NCI-H226 (cell line): ENCODE results near the gene CA4.
"Not testable (repeated sequence)": the region's sequence is repeated elsewhere in the genome, so short reads cannot be mapped to it uniquely, and the experiment has no call there.

Experiments
- DNase-seq: peaks from one replicate; pipeline ENCODE4 v3.0.0-alpha.2; 2015

CA4 gene

DNA sequence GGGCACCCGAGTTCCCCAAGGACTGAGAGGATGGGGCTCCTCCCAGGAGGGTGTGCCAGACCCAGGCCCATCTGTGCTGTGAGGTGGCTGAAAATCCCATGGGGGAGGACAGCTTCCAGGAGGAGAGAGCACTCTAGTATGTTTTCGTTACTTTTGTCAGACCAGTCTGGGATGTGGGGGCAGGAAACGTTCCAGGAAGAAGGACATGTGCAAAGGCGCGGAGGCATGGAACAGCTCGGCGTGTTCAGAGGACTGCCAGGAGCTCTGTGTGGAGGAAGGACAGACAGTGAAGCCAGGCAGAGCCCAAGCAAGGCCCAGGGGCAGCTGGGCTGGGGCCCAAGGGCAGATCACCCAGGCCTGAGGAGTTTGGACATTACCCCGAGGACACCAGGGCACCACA lies 7.0 kb downstream of the CA4 start:
- DNase-seq: no peak

GRCh38 chr17:60157487-60158040 lies 7.8 kb downstream of the CA4 start:
- no peak for DNase-seq

GRCh38 chr17:60158751-60159478 lies 9.1 kb downstream of the CA4 start:
- no peak for DNase-seq

DNA sequence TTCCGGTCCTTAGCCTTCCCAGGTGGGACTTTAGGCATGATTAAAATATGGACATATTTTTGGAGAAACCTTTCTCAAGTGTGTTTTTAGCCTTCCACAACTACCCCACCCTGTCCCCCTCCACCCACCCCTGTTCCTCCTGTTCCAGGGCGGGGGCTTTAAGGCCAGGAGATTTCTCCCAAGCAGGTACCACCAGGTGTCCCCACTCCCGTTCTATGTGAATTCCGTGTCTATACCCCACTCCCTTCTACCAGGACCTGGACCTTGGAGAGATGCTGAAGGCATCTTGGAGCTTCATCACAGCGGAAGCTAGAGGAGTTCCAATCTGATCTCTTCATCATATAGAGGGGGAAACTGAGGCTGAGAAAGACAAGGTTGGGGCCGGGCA lies 9.7 kb downstream of the CA4 start:
- DNase-seq: no peak

DNA sequence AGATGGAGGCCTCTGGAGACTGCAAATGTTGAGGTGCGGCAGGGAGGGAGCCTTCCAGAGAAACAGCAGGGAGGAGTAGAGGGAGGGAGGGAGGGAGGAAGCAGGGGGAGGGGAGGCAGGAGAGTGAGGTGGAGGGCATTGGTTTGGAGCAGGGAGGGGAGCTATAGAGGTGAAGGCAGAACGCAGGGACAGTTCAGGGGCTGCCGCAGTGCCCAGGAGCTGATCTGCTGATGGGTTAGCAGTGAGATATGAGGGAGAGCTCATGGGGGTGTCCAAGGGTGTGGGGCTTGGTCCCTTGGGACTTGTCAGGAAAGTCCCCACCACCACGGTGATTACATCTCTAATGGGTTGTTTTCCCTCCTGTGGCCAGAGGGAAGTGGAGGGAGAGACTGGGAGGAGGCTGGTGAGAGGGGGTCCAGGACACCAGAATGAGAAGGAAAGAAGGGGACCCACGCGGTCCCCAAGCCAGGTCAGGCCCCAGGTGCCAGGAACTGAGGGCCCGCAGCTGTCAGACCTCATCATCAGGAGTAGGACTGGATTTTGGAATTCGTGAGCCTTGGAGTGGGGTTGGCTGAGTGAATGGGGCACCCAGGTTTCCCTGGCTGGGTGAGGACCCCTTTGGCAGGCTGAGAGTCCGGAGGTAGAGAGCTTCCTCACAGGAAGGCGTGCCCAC lies 11.2 kb downstream of the CA4 start:
- no peak for DNase-seq

- no peak for DNase-seq
These were observed 12.0 kb downstream of the CA4 start for GRCh38 chr17:60161598-60162330.

DNA sequence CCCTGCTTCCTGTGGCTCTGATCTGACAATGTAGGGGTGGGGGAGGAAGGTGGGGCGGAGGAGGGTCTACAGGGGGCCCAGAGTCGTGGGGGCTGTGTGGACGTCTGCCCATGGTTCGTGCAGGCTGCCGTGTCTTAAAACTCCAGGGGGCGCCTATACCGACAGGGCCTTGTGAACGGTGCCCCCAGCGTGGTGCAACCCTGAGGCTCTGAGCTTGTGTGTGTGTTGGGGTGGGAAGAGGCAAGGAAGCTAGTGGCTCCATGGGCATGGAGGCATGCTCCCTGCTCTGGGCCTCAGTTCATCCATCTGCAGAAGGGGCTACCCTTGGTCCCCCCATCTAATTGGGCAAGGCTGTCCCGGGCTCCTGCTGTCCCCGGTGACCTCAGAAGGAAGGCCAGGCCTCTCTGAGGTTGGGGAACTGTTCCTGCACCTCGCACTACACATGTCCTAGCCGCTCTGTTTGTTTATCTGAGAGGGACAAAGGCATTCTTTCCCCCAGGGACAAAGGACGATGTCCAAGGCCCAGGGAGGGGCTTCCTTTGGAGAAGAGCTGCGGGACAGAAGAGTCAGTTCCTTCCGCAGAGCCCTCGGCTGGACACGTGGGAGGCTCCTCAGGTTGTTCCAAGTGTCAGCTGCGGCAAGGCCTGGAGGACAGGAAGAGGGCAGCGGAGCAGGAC lies 13.5 kb downstream of the CA4 start:
- no peak for DNase-seq

DNA sequence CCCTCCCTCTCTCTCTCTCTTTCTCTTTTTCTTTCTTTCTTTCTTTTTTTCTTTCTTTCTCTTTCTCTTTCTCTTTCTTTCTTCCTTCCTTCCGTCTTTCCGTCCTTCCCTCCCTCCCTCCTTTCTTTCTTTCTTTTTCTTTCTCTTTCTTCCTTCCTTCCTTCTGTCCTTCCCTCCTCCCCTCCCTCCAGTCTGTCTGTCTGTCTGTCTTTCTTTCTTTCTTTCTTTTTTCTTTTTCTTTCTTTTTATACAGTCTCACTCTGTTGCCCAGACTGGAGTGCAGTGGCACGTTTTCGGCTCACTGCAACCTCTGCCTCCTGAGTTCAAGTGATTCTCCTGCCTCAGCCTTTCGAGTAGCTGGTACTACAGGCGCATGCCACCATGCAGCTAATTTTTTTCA lies 14.4 kb downstream of the CA4 start:
- DNase-seq: no peak

- DNase-seq: peak; percentile 33
These were observed 14.9 kb downstream of the CA4 start for GRCh38 chr17:60164697-60165096.

- DNase-seq: no peak
These were observed 15.4 kb downstream of the CA4 start for GRCh38 chr17:60165223-60165622.

- peak; percentile 74 for DNase-seq
These were observed 16.2 kb downstream of the CA4 start for GRCh38 chr17:60165971-60166370.

DNA sequence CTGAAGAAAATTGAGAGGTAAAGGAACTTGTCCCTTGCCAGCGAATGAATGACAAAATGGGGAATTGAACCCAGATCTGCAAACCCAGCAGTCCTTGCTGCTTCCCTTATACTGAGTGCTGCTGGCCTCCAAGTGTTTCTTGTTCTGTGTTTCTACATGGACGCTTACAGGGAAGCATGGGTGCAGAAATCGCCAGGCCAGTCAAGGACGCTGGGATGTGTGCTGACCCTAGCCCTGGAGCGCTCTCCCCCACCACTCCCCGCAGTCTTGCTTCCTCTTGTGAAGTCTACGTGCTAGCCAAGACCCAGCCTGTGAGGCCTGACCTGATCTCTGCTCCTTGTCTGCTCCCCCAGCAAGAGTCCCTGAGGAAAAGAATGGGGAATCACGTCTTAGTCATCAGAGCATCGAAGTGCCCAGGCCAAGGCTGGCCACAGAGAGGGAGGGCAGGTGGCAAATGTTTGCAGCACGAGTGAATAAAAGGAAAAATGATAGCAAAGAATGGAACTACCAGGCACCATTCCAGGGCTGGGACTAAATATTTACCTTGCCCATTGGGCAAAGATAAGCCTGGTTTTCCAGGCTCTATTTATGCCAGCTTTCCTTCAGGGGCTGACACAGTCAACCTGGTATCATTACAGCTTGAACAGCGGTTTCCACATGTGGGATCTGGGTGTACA lies 17.4 kb downstream of the CA4 start:
- DNase-seq: peak; percentile 64

DNA sequence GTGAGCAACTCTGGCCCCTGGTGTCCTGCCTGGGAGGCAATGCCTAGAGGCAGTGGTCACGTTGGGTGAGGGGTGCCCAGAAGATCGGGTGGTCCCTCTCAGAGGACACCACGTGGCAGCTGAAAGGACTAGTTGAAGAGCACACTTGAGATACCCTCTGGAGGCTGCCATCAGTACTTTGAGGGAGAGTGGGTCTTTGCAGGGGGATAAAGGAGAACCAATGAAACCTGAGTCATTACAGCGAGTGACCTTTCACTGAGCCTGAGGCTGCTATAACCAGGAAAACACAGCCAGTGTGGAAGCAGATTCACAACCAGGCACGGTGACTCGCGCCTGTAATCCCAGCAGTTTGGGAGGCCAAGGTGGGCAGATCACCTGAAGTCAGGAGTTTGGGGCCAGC lies 18.9 kb downstream of the CA4 start:
- no peak for DNase-seq

DNA sequence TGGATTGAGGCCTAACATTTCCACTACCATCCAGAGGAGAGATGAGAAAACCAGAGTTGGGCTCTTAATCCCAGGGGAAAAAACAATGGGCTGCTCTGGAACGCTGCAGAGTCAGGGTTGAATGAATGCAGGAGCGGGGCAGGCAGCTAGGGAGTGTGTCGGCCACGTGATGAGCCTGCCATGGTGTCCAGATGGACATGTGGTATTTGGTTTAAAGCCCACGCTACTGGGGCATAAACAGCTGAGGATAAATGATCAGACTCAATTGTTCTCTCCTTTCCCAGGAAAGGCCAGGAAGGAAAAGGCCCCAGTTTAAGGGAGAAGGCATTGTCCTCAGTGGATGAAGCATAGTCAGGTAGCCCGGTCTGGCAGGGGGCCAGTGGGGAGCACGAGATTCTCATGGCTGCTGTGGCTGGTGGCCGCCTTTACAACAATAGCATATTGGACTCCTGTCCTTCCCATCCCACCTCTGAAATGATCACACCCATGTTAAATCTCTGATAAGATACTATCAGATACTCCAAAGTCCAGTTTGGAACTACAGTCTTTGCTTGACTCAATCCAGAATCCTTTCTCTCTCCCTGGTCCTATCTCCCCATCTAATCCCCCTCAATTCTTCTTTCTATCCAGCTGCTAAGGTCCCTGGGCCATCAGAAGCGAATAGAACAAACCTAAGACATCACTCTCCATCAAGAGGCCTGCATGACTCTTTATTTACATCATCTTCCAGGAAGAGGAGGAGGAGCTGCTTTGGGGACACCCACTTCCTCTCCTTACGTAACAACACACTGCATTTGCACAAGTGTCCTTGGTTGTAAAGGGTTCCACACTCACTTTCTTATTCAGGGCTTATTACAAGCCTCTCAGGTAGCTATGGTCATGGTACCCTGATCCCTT lies 20.4 kb downstream of the CA4 start:
- DNase-seq: peak; percentile 12

- DNase-seq: no peak
These were observed 21.3 kb downstream of the CA4 start for GRCh38 chr17:60170835-60171752.

DNA sequence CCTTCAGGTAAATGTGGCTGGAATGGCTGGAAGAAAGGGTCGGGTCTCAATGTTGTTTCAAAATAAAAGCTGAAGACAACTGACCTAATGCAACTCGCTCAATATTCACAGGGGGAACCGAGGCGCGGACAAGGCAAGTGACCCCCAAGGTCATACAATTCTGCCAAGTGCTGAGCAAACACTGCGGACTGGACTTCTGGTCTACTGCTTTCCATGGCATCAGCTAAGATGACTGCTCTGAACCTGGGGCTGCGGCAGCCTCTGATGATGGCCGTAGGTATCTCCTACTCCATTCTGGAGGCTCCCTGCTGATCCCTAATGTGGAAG lies 21.9 kb downstream of the CA4 start:
- no peak for DNase-seq

DNA sequence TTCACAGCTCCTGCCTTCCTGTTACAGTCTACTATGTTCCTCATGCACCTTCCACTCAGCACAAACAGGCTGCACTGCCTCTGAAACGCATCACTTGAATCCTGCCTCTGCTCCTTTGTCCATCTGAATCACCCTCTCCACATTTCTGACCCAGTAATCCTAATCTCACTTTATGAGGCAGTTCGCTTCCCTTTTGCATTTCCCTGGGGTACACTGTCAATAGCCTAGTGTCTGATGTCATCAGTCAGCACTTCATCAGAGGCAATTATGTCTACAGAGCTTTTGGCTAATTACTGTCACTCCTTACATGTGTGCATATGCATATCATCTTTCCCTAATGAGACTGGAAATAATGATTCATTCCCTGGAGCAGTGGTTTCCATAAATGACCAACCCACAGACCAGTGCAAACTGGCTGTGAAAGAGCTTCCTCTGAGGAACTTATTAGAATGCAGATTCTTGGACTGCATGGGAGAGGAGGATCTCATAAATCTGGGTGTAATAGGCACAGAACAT lies 23.6 kb downstream of the CA4 start:
- no peak for DNase-seq

- DNase-seq: no peak
These were observed 24.3 kb downstream of the CA4 start for GRCh38 chr17:60174035-60174434.

DNA sequence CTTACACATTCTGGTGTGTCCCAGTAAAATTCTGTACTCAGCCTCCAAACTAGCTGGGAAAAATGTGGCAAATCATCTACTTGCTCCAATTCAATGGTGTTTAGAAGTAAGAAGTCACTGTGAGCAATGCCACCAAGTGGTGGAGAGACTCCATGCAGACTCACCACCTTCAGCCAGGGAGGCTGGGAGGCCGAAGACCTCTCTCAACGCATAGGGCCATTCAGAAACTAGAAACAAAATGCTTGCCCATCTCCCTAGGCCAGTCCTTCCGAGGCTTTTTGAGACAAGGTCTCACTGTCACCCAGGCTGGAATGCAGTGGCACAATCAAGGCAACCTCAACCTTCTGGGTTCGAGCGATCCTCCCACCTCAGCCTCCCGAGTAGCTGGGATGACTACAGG lies 25.0 kb downstream of the CA4 start:
- not testable (repeated sequence) for DNase-seq

DNA sequence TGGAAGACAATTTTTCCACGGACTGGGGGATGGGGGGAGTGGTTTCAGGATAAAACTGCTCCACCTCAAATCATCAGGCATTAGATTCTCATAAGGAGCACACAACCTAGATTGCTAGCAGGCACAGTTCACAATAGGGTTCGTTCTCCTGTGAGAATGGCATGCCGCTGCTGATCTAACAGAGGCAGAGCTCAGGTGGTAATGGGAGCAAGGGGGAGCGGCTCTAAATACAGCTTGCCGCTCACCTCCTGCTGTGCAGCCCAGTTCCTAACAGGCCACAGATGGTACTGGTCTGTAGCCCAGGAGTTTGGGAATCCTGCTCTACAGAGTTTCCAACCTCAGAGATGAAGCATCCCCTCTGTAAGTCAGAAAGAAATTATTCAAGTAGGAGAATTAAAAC lies 27.0 kb downstream of the CA4 start:
- not testable (repeated sequence) for DNase-seq
